ENCODE measurements around the gene KDM3A.

Gene KDM3A

DNA sequence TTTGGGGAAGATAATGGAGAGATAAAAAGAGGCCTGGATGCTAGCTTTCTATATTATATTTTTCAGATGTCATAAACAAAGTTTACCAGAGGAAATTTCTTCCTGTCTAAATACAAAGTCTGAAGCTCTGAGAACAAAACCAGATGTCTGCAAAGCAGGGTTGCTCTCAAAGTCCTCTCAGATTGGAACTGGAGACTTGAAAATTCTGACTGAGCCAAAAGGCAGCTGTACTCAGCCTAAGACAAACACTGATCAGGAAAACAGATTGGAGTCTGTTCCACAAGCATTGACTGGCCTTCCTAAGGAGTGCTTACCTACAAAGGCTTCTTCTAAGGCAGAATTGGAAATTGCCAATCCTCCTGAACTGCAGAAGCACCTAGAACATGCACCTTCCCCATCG lies 25.1 kb downstream of the KDM3A start:
- CTCF ChIA-PET = no interaction called here
- TF ChIP-seq TARDBP (IDR thresholded peaks at IDR 0.05) = no peak
- no peak for TF ChIP-seq HDGF (IDR thresholded peaks at IDR 0.05; ENCODE audit: borderline replicate concordance)
- TF ChIP-seq LEF1 (IDR thresholded peaks at IDR 0.05; ENCODE audit: borderline replicate concordance) = no peak
- TF ChIP-seq CTBP1 (IDR thresholded peaks at IDR 0.05; ENCODE audit: borderline replicate concordance) = no peak
- TF ChIP-seq FOXM1 (IDR thresholded peaks at IDR 0.05; ENCODE audit: borderline replicate concordance) = no peak
- TF ChIP-seq FOXK2 (IDR thresholded peaks at IDR 0.05) = no peak
- TF ChIP-seq FOXA1 (IDR thresholded peaks at IDR 0.05) = no peak
- POLR2A ChIA-PET = no interaction called here
- DNase-seq (ENCODE audit: extremely low spot score) = no peak

DNA sequence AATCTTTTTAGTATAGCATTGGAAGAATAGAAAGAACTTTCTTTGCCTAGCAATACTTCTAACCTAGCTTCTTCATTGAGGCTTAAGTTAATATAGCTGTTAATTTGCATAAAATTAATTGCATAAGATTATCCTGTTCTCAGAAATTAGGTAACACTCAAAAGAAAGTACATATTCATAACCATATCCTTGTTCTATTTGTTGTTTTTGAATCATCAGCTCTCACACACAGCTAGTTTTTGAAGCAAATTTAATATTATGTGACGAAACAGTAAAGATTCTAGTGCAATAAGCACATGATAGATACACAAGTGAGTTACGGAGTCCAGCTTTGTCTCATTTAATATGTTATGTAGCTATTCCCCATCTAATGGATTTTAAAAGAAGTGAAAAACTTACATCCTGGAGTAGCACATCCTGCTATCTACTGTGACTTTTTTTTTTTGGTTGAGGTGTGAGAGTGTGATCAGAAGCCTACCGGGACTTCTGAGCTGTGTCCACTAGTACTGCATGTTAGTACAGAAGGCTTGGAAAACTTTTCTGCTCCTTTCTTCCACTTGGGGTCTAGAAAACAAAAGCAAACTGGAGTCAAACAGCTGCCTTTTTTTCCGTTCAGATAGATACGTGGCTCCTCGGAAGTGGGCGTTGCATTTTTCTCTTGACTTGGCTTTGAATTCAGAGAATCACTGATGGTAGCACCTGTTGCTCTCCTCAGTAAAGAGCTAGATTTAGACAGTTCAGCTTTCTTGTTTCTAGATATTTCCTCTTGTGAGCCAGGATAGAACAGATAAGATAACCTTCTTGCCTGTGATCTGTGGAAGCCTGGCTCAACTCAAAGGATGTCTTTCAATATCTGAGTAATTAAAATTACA lies 27.2 kb downstream of the KDM3A start:
- POLR2A ChIA-PET = no interaction called here
- no peak for DNase-seq (ENCODE audit: extremely low spot score)
- CTCF ChIA-PET = no interaction called here
- TF ChIP-seq SUZ12 (IDR thresholded peaks at IDR 0.05) (no peak), HDGF (IDR thresholded peaks at IDR 0.05; ENCODE audit: borderline replicate concordance) (no peak), CTBP1 (IDR thresholded peaks at IDR 0.05; ENCODE audit: borderline replicate concordance) (no peak), L3MBTL2 (conservative IDR thresholded peaks at IDR 0.05) (no peak), ELF4 (IDR thresholded peaks at IDR 0.05) (no peak), FOXM1 (IDR thresholded peaks at IDR 0.05; ENCODE audit: borderline replicate concordance) (no peak), SP1 (IDR thresholded peaks at IDR 0.05) (no peak), TARDBP (IDR thresholded peaks at IDR 0.05) (no peak), LEF1 (IDR thresholded peaks at IDR 0.05; ENCODE audit: borderline replicate concordance) (no peak), FOXK2 (IDR thresholded peaks at IDR 0.05) (no peak), ARNT (IDR thresholded peaks at IDR 0.05) (no peak), BHLHE40 (IDR thresholded peaks at IDR 0.05; ENCODE audit: borderline replicate concordance) (no peak), NFRKB (IDR thresholded peaks at IDR 0.05) (no peak)
- TF ChIP-seq, protein P1, sequence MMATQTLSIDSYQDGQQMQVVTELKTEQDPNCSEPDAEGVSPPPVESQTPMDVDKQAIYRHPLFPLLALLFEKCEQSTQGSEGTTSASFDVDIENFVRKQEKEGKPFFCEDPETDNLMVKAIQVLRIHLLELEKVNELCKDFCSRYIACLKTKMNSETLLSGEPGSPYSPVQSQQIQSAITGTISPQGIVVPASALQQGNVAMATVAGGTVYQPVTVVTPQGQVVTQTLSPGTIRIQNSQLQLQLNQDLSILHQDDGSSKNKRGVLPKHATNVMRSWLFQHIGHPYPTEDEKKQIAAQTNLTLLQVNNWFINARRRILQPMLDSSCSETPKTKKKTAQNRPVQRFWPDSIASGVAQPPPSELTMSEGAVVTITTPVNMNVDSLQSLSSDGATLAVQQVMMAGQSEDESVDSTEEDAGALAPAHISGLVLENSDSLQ (IDR thresholded peaks at IDR 0.05) = no peak

DNA sequence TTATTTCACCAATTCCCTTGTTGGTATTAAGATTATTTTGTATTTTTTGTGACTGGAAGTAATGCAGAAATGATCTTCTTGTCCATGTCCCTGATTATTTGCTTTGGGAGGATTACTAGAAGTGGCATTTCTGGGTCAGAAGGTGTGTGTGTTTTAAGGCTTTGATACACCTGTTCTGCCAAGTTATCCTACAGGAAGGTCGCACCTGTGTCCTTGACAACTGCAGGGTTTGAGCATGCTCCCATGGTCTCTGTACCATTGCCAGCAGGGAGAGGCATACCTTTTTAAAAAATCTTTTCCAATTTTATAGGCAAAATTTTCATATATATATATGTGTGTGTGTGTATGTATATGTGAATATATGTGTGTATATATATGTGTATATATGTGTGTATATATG lies 29.7 kb downstream of the KDM3A start:
- CTCF ChIA-PET = no interaction called here
- POLR2A ChIA-PET = no interaction called here
- DNase-seq (ENCODE audit: extremely low spot score) = no peak
- TF ChIP-seq CTBP1 (IDR thresholded peaks at IDR 0.05; ENCODE audit: borderline replicate concordance) (no peak), FOXM1 (IDR thresholded peaks at IDR 0.05; ENCODE audit: borderline replicate concordance) (no peak), TARDBP (IDR thresholded peaks at IDR 0.05) (no peak), BHLHE40 (IDR thresholded peaks at IDR 0.05; ENCODE audit: borderline replicate concordance) (no peak), SP1 (IDR thresholded peaks at IDR 0.05) (no peak), LEF1 (IDR thresholded peaks at IDR 0.05; ENCODE audit: borderline replicate concordance) (no peak), FOXA1 (IDR thresholded peaks at IDR 0.05) (no peak), FOXK2 (IDR thresholded peaks at IDR 0.05) (no peak), ELF4 (IDR thresholded peaks at IDR 0.05) (no peak), SUZ12 (IDR thresholded peaks at IDR 0.05) (no peak), L3MBTL2 (conservative IDR thresholded peaks at IDR 0.05) (no peak), ZNF384 (IDR thresholded peaks at IDR 0.05) (no peak), ARNT (IDR thresholded peaks at IDR 0.05) (no peak), NFRKB (IDR thresholded peaks at IDR 0.05) (no peak), HDGF (IDR thresholded peaks at IDR 0.05; ENCODE audit: borderline replicate concordance) (no peak)
- TF ChIP-seq, protein P1 (IDR thresholded peaks at IDR 0.05) = no peak

DNA sequence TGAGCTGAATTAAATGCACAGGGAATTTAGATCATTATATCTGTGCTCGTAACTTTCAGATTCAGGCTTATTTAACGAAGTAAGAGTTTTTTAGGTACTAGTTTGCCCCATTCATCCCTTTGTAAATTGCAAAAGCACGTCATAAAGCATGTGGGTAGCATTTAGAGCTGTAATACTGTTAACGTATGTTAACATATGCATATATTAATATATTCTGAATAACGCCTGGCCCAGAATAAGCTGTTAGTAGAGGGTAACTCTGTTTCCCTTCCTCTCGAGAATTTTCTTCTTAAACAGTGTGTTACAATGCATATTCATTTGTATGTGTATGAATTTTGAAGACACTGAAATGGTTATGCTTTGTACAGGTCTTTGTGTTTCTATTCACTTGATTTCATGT lies 30.5 kb downstream of the KDM3A start:
- CTCF ChIA-PET = no interaction called here
- TF ChIP-seq SUZ12 (IDR thresholded peaks at IDR 0.05) = no peak

DNA sequence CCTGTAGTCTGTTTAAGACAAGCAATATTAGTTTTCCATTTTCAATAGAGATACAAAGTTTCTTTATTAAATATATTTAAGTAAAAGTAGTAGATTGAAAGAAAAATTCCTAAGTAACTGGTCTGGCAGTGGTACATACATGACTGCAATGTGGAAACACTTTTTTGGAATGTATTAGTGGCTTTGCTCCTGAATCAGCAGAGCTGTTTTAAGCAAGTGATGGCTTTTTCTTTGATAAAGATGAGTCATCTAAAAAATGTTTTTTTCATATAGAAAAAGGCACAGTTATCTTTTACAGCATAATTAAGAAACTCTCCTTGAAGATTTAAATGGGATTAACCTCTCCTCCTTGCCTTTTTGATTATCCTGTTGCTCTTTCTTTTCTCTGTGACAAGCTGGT lies 34.9 kb downstream of the KDM3A start:
- TF ChIP-seq BHLHE40 (IDR thresholded peaks at IDR 0.05; ENCODE audit: borderline replicate concordance) (no peak), NFRKB (IDR thresholded peaks at IDR 0.05) (no peak), FOXM1 (IDR thresholded peaks at IDR 0.05; ENCODE audit: borderline replicate concordance) (no peak), SP1 (IDR thresholded peaks at IDR 0.05) (no peak)
- ChIA-PET POLR2A (no interaction called here), CTCF (no interaction called here)
- no peak for DNase-seq (ENCODE audit: extremely low spot score)

More for the DNA sequence above, 30.5 kb downstream of the KDM3A start:
- POLR2A ChIA-PET = no interaction called here
- DNase-seq (ENCODE audit: extremely low spot score) = no peak

DNA sequence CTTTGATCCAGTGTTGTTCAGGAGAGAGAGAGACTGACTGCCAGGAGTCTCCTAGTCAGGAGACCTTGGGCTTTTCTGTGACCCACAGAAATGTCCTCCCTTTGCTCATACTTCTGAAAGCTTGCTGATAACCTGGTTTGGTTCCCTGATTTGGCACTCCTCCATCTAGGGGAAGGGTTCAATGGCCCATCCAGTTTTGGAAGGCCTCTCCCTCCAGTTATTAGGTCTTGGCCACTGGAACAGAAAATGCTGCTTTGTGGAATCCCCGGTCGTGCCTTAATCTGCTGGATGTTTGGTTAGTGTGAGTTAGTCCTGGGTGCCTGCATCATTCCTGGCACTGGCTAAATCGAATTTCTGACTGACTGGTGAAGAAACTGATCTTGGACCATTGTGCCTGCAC lies 35.7 kb downstream of the KDM3A start:
- POLR2A ChIA-PET = no interaction called here
- TF ChIP-seq FOXK2 (IDR thresholded peaks at IDR 0.05) (no peak), NFRKB (IDR thresholded peaks at IDR 0.05) (no peak), SUZ12 (IDR thresholded peaks at IDR 0.05) (no peak), ELF4 (IDR thresholded peaks at IDR 0.05) (no peak), ZNF384 (IDR thresholded peaks at IDR 0.05) (no peak), LEF1 (IDR thresholded peaks at IDR 0.05; ENCODE audit: borderline replicate concordance) (no peak), SP1 (IDR thresholded peaks at IDR 0.05) (no peak), HDGF (IDR thresholded peaks at IDR 0.05; ENCODE audit: borderline replicate concordance) (no peak), L3MBTL2 (conservative IDR thresholded peaks at IDR 0.05) (no peak), CTBP1 (IDR thresholded peaks at IDR 0.05; ENCODE audit: borderline replicate concordance) (no peak), FOXA1 (IDR thresholded peaks at IDR 0.05) (no peak)
- CTCF ChIA-PET = no interaction called here
- no peak for DNase-seq (ENCODE audit: extremely low spot score)

GRCh38 chr2:86477349-86477748 lies 36.2 kb downstream of the KDM3A start:
- DNase-seq (ENCODE audit: extremely low spot score) = no peak
- TF ChIP-seq BHLHE40 (IDR thresholded peaks at IDR 0.05; ENCODE audit: borderline replicate concordance) (no peak), TARDBP (IDR thresholded peaks at IDR 0.05) (no peak)
- CTCF ChIA-PET = no interaction called here
- POLR2A ChIA-PET = no interaction called here

Data from HEK293T (cell line).